NCI-H1417 (cell line): ENCODE results near the gene CHD5.
"Not testable (repeated sequence)": the region's sequence is repeated elsewhere in the genome, so short reads cannot be mapped to it uniquely, and the experiment has no call there.

Experiments
- DNase-seq, 3 experiments: peaks; one replicate each; lab custom pipeline; 2025; lab: John Stamatoyannopoulos, UW

Gene CHD5

DNA sequence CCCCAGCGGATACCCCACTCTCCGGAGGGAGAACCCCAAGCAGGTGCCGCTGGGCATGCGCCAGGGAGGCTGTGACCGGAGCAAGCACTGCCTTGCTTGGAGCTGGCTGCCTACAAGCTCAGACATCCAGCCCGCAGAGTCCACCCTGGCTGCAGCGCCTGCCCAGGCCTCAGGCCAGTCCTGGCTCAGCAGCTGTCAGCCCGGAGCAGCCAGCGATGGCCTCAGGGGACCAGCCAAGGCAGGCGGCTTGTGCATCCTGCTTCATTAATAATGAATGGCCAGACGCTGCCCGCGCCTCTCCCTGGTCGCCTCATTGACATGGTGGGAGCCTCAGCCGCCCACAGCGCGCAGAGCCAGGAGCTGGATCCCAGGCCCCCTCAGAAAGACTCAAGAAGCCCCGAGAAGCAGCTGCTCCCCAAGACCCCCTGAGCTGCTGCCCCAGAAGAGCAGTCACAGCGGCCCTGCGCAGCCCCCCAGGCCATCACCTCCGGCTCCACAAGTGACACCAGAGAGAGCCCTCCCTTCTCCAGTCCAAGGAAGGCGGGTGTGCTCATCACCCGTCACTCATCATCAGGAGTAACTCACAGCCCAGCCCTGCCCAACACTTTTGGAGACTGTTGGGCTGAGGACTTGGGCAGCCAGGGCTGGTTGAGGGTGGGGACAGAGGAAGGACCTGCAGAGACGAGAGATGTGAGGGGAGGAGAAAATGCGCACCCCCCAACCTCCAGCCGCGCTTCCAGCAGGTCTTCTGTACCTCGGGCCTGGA is 114.8 kb downstream of the CHD5 start:
- no peak for DNase-seq

DNA sequence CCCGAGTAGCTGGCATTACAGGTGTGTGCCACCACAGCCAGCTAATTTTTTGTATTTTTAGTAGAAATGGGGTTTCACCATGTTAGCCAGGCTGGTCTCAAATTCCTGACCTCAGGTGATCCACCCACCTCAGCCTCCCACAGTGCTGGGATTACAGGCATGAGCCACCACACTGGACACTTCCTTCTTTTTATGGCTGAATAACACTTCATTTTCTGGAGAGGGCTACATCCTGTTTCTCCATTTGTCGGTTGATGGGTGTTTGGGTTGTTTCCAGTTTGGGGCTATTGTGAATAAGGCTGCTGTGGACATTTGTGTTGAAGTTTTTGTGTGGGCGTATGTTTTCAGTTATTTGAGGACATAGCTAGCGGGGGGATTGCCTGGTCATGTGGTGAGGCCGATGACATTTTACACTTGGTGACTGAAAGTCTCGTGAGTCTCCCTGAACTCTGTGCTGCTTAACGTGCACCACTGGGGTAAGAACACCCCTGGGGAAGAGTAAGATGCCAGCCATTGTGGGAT is 116.5 kb downstream of the CHD5 start:
- DNase-seq = not testable (repeated sequence)

DNA sequence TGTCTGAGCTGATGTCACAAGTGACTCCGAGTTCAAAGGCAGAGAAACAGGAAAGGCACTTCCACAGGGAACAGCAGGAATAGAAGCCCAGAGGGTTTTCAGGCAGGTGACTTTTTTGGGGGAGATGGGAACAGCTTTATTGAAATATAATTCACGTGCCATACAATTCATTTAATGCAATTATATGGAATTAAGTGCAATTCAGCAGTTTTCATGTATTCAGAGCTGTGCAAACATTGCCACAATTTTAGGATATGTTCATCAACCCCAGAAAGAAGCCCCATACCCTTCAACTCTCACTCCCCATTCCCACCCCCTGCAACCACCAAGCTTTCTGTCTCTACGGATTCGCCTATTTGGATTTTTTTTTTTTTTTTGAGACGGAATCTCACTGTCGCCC is 117.5 kb downstream of the CHD5 start:
- DNase-seq = no peak

DNA sequence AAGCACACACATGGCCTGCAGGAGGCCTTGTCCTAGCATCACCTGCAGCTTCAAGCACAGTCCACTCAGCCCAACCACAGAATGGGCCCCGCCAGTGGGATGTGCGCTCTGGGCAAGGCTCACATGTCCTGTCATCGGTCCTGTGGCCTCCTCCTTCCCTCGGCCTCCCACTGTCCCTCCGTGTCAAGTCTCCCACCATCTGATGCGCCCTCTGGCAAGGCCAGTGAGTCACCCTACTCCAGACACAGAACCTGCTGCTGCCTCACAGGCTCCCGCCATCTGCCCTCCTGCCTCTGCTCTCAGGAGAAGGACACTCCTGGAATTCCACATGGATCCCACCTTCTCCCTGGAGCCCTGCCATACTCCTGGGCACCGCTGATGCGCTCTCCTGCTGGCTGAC is 120.3 kb downstream of the CHD5 start:
- no peak for DNase-seq

DNA sequence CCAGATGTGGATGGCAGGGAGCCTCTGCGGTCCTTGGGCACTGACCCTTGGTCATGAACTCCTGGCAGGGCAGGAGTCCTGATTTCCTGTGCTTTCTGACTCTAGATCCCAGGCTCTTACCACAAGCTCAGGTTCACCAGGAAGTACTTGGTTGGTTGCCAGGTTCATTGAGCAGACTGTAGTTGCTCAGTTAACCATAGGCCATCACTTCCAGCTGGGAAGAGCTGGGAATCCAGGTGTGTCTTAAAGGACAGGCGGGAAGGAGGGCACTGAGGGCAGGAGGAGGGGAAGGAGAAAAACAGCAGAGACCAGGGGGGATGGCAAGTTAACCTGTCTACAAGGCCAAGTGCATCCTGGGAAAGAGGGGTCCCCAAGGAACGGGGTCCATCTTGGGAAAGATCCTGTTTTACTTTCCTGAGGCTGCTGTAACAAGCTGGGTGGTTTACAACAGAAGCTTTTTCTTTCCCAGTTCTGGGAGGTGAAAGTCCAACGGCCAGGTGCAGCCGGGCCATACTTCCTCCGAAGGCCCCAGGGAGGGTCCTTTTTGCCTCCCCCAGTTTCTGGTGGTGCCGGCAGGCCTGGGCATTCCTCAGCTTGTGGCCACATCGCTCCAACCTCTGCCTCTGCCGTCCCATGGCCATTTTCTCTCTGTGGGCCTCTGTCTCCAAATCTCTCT is 122.8 kb downstream of the CHD5 start:
- no peak for DNase-seq

DNA sequence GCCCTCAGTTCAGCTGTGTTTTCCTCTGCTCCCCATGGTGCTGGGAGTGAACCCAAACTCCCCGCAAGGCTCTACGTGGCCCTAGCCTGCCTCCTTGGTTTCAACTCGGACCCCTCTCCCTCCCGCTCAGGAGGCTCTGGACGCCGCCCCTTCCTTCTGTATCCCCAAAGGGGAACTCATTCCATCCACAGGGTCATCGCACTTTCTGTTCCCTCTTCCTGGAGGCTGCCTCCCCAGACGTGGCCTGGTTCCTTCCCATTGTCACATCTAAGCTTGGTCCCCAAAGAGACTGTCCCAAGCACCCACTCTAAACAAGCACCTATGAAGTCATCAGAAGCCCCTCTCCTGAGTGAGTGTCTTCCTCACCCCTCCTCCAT is 123.6 kb downstream of the CHD5 start:
- no peak for DNase-seq

DNA sequence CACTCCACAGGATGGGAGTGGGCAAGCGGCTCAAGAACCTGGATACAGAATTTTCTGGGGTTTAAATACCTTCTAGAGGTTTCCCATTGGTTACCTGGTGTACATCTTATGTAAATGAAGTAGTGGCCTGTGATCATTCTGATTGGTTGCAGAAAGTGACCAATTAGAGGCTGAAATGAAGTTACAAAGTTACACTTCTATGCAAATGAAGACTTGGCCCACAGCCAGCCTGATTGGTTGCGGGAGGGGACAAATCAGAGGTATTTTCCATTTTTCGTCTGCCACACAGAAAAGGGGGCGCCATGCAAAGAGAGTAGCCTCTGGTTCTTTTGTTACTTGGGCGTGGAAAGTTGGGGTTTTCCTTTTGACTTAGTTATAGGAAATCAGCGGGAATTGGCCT is 125.5 kb downstream of the CHD5 start:
- no peak for DNase-seq

DNA sequence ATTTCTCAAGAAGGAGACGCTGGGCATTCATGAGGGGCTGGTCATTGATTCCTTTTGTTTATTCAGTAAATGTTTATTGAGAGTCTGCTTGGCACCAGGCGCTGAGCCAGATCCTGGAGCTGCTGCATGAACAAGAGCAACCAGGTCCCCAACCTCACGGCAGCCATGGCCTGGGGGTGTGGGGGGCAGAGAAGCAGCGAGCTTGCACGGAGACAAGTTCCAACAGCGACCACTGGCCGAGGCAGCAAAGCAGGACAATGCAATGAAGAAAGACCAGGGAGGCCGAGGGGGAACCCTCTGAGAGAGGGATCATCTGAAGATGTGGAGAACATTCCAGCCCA is 126.9 kb downstream of the CHD5 start:
- peak in 1 of 3 experiments; percentile 56 for DNase-seq

DNA sequence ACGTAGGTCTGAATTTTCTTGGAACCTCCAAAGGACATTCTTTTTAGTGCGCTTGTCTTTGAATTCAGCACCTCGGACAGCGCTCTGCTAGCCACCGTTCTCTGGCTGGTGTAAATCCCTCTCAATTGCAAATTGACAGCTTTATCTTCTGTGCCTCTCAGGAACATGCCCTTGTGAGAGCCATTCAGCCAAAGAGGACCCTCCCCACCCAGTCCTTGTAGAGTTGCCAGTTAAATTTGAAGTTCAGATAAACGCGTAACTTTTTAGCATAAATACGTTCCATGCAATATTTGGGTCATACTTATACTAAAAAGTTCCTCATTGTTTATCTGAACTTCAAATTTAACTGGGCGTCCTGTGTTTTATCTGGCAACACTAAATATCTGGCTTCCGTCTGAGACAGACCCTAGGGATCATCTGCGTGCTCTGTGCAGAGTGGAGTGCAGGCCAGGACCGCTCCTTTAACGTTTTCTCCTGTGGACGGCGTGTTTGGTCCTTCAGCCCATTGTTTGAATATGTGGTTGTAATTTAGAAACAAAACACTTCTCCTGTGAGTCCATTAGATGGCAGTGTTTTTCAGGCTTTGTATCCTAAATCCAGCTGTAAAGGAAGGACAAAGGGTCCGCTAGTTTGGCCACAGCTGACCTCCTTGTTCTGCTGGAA is 127.4 kb downstream of the CHD5 start:
- peak in 2 of 3 experiments; percentile 52 to 82 for DNase-seq
